CD4-positive, alpha-beta T cell treated with Interleukin-4 for 1 hour (primary cell): ENCODE results near the gene KAT6B.
"Not testable (repeated sequence)": the region's sequence is repeated elsewhere in the genome, so short reads cannot be mapped to it uniquely, and the experiment has no call there.

ENCODE experiments used
- DNase-seq, 2 donors: peaks; one replicate each; pipeline ENCODE4 v3.0.0-alpha.2; 2020 to 2022

The KAT6B gene

DNA sequence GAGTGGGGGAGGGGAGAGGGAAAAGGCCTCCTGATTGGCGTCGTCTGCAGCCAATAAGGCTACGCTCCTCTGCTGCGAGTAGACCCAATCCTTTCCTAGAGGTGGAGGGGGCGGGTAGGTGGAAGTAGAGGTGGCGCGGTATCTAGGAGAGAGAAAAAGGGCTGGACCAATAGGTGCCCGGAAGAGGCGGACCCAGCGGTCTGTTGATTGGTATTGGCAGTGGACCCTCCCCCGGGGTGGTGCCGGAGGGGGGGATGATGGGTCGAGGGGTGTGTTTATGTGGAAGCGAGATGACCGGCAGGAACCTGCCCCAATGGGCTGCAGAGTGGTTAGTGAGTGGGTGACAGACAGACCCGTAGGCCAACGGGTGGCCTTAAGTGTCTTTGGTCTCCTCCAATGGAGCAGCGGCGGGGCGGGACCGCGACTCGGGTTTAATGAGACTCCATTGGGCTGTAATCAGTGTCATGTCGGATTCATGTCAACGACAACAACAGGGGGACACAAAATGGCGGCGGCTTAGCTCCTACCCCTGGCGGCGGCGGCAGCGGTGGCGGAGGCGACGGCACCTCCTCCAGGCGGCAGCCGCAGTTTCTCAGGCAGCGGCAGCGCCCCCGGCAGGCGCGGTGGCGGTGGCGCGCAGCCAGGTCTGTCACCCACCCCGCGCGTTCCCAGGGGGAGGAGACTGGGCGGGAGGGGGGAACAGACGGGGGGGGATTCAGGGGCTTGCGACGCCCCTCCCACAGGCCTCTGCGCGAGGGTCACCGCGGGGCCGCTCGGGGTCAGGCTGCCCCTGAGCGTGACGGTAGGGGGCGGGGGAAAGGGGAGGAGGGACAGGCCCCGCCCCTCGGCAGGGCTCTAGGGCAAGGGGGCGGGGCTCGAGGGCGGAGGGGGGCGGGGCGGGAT lies at the start of gene KAT6B:
KAT6B (plus strand) TSS at position 459 of the 903 bp plus-strand sequence. CDS start 16,258 bp downstream, outside the sequence.
- DNase-seq = peak; percentile 100

DNA sequence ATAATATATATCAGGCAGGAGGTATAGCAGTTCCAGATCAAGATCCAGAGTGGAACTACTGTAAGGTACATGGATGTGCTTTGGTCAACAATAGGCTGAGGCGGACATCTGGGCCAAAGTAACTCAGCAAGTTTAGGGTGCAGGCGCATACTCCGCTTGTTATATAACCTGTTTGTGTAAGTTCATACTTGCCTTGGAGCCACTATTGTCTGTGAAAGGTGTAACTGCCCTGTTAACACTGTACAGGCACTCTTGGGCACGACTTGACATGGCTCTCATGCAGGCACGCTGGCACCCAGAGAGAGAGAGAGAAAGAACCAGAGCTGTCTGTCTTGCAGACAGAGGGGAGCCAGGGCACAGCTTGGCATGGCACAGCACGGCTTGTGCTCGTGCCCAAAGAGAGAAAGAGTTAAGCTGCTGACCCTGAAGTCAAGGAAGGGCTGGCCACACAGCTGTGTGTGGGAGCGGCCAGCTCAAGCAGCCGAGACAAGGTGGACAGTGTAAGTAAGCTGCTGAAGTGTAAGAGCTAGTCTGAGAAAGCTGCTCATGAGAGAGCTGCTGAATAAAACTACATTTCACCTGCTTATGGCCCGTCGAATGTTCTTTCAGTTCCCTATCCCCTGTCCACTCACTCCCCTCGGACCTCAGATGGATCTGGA lies 47.8 kb upstream of the KAT6B start:
- DNase-seq = no peak

- DNase-seq = not testable (repeated sequence)
These were observed 44.5 kb upstream of the KAT6B start for GRCh38 chr10:74781870-74782269.

DNA sequence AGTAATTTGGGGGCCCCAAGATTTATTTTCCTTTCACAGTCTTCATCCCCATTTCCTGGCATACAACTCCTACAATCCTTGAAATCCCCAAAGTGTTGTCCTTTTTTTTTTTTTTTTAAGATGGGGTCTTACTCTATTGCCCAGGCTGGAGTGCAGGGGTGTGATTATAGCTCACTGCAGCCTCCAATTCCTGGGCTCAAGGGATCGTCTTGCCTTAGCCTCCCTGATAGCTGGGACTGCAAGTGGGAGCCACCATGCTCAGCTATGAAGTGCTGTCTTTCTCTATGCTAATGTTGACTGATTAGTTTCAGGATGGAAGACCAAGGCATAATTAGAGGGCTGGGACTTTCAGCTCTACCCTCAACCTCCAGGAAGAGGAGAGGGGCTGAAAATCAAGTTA lies 41.9 kb upstream of the KAT6B start:
- DNase-seq = no peak

DNA sequence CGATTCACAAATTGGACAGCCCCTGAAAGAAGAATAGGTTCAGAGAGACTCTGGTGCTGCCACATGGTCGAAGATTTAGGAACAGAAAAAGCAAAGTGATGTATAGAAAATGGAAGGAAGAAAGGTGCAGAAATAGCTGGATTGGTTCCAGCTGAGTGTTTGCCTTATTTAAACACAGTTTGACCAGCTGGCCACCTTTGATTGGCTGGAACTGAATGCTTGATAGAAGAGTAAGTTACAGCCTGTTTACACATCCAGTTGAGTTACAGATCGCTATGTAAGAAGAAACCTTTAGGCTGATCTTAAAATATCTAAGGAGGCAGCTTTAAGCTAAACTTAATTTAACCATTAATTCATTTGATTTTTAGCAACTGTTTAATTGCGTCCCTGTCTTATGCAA lies 40.3 kb upstream of the KAT6B start:
- no peak for DNase-seq

DNA sequence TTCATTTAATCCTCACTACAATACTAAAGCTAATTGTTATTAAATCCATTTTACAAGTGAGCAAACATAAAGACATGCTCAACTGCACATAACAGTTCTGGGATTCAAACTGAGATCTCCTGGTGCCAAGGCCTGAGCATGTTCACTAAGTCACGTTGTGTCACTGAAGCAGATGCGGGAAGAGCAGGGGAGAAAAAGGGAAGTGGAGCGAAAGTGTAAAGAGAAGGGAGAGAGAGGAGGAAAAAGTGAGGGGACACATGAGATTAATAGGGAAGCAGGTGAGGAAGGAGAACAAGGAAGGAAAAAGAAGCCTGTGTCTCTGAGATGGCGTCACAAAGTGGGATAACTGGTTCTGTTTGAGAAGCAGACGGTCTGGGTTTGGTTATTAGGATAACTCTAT lies 38.9 kb upstream of the KAT6B start:
- DNase-seq = no peak

- DNase-seq = not testable (repeated sequence)
These were observed 34.4 kb upstream of the KAT6B start for GRCh38 chr10:74791979-74792378.

- no peak for DNase-seq
These were observed 33.7 kb upstream of the KAT6B start for GRCh38 chr10:74792726-74793125.

- not testable (repeated sequence) for DNase-seq
These were observed 33.2 kb upstream of the KAT6B start for GRCh38 chr10:74793240-74793639.

GRCh38 chr10:74794531-74794930 lies 31.9 kb upstream of the KAT6B start:
- DNase-seq = no peak

DNA sequence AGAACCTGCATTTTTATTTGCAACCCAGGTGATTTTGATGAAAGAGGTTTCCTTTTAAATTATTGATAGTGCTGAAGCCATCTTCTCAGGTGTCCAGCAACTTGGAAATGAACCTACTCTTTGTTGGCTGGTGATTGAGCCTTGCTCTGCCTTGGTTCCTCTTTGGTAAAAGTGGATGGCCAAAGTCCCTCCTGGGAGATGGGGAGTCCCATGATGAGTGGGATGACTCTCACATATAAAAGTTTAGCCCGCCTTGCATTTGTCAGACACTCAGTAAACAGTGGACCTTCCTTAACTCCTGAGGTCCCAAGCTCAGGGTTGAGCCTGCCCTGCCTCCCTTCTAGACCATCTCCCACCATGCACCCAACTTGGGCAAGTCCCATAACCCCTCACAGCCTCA lies 28.9 kb upstream of the KAT6B start:
- no peak for DNase-seq

- DNase-seq = no peak
These were observed 26.6 kb upstream of the KAT6B start for GRCh38 chr10:74799721-74800221.

- no peak for DNase-seq
These were observed 25.0 kb upstream of the KAT6B start for GRCh38 chr10:74801447-74801846.

DNA sequence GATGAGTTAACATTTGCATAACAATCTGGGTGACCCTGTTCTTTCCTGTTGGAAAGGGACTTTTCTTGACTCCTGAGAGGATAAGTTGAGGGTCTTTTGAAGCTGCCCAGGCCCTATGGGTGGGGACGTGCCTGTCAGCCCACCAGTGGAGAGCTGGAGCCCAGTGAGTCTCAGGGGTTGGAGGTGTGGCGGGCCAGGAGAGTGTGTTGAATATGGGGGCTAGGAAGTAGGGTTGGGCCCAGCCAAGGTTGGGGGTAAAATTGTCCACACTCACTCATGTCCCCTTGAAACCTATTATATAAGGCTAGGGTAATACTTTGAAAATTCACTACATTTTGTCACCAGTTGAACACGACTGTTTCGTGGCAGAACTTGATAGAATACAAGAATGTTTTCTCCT lies 17.9 kb upstream of the KAT6B start:
- no peak for DNase-seq

DNA sequence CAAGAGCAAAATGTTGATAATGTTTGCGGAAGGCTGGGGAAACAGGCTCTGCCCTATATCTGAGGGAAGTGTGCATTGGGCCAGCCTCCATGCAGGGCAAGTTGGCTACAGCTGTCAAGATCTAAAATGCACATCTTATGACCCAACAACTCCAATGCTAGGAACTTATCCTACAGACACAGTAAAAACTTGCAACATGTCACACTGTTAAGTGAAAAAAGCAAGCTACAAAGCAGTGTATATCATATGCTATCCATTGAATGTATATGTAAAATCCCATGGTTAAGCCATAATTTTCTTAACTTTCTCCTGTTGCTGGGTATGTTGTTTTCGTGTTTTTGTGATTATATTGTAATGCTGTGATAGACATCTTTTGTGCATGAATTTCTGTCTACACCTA lies 16.3 kb upstream of the KAT6B start:
- DNase-seq = no peak

- no peak for DNase-seq
These were observed 12.8 kb upstream of the KAT6B start for GRCh38 chr10:74813381-74814259.

DNA sequence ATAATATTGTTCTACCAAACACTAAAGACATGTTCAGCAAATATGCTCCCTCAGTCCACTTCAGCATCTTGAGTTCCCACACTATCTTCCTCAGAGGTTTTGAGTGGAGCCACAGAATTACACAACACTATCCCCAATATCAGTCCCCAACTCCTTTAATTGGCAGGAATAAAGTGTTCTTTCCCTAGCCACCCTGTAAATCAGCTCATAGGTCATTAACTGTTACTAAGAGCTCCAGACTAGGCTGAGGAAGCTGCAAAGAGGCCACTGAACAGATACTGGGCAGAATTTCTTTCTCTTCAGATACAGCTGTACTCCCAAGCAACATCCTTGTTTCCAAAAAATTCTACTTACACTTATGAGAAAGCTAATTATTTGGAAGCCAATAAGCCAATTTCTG lies 11.6 kb upstream of the KAT6B start:
- DNase-seq = no peak

DNA sequence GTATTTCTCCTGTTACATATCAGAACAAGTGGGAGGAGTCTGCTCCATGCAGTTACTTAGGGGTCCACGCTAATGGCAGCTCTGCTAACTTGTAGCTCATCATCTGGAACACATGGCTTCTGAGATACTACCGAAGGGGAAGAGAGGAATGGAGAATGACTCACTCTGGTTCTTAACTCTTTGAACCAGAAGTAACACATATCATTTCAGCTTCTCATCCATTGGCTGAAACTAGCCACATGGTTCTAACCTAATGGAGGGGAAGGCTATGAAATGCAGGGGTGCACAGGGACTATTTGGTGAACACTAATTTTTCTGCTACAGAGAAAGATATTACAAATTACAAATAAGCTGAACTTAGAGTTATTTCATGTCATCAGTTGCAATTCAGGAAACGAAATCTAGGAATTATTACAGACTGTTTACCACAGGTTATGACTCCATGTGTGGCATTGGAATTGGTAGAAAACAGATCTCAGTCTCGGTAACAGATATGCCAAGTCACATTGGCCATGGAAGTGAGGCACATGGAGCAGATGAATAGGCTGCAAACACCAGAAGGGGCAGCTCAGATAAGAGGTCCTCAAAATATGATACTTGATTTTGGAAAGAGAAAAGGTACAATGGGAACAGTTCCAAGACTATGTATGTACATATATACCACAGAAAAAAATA lies 9.4 kb upstream of the KAT6B start:
- no peak for DNase-seq

- DNase-seq = no peak
These were observed 4.9 kb upstream of the KAT6B start for GRCh38 chr10:74821501-74821900.

DNA sequence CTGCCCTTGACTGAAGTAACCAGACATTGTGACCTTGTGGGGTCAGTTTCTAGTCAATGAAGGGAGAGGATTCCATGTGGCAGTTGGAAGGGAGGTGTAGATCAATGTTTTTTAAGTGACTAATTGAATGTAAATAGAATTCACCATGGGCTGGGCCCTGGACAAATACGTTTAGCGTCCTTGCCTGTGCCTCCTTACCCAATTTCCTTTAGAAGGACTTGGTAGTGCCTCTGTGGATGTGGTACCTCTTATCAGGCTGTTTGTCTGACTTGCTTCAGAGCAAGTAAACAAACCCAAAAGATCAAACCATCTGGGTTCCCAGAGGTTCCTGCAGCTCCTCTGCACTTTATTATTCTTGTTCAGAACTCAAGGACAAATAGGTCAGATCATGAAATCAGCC lies 4.3 kb upstream of the KAT6B start:
- DNase-seq = no peak

GRCh38 chr10:74822521-74823089 lies 3.8 kb upstream of the KAT6B start:
- peak in 1 of 2 donors; percentile 9 for DNase-seq

DNA sequence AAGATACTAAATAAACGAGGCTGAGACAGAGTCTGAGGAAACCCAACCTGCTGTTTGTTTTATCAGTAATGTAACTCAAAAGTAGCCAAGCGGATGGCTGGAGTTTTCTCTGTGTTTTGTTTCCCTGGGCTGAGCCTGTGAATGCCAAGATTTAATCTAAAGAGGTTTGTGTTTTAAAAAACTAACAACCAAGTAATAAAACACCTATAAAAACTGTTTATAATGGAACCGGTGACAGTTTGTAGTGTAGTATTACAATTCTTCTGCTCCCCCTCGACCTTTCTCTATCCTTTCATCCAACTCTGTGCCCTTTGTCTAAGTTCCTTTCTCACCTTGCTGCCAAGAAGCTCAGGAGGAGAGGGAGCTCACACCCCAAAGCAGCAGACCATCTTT lies 2.6 kb upstream of the KAT6B start:
- no peak for DNase-seq
